Measurements from ENCODE around the gene CDKL4. TPM values are rescaled to one million over a fixed set of nuclear protein-coding genes. Genes with fewer than 3 reads are reported as not detected.

CDKL4 gene
- polyA plus RNA-seq, 3 donors: not detected

DNA sequence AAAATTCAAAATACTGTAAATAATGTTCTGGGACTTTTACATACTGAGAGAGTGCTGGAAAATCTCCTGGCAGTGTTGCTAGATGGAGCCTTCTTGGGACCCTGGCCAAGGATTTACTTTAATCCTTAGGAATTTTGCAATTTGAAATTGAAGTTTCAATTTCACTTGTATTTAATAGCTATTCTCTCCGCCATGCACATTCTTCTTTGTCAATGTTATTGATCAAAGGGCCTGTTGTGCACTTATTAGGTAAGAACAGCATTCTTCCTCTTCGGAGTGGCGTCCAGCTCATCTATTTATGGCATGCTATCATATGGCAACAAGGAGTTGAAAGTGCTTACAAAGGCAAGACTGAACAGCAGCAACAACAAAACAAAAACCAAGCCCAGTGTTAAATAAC is 82.8 kb downstream of the CDKL4 start:
- Histone ChIP-seq H4K20me1 (ENCODE audit: insufficient read depth, low read length) (no peaks in the 10 kb centered on the region), H3K4me2 (replicated peaks; ENCODE audit: extremely low read depth, low read length, poor library complexity, severe bottlenecking) (no peak overlapping the region), H2AFZ (ENCODE audit: insufficient read depth, low read depth, low read length, poor library complexity, severe bottlenecking) (no peak overlapping the region), H3K4me3 (replicated peaks in 1 of 3; ENCODE audit: low read depth in 2 of 3, low read length in 3 of 3) (no peak overlapping the region), H3K79me2 (ENCODE audit: insufficient read depth, low read length) (no peaks in the 10 kb centered on the region), H3K27me3 (ENCODE audit: control insufficient read depth in 2 of 2, insufficient read depth in 2 of 2, low read length in 2 of 2) (no peaks in the 10 kb centered on the region), H3K27ac (ENCODE audit: low read depth in 1 of 2, low read length in 2 of 2) (no peak overlapping the region), H3K4me1 (ENCODE audit: control insufficient read depth in 1 of 2, insufficient read depth in 2 of 2, low read length in 2 of 2) (peaks cover 7 to 11% of the 10 kb centered on the region in 2 donors), H3K9me3 (replicated peaks in 1 of 2; ENCODE audit: control insufficient read depth in 1 of 2, insufficient read depth in 1 of 2, low read length in 2 of 2) (no peaks in the 10 kb centered on the region), H3K36me3 (replicated peaks in 1 of 2; ENCODE audit: control insufficient read depth in 1 of 2, insufficient read depth in 2 of 2, low read length in 2 of 2) (no peaks in the 10 kb centered on the region), H3K9ac (ENCODE audit: insufficient read depth, low read length, poor library complexity, severe bottlenecking) (no peak overlapping the region)
- Mint-ChIP-seq H3K27me3 (ENCODE audit: low read depth in 3 of 3) (peaks cover 0 to 1% (median 0%) of the 10 kb centered on the region in 3 donors), H3K4me3 (no peak overlapping the region), H3K36me3 (no peaks in the 10 kb centered on the region), H3K27ac (no peak overlapping the region), H3K9me3 (peaks cover 0 to 2% (median 0%) of the 10 kb centered on the region in 7 donors), H3K4me1 (peaks cover 13% of the 10 kb centered on the region)
- TF ChIP-seq, protein P1, sequence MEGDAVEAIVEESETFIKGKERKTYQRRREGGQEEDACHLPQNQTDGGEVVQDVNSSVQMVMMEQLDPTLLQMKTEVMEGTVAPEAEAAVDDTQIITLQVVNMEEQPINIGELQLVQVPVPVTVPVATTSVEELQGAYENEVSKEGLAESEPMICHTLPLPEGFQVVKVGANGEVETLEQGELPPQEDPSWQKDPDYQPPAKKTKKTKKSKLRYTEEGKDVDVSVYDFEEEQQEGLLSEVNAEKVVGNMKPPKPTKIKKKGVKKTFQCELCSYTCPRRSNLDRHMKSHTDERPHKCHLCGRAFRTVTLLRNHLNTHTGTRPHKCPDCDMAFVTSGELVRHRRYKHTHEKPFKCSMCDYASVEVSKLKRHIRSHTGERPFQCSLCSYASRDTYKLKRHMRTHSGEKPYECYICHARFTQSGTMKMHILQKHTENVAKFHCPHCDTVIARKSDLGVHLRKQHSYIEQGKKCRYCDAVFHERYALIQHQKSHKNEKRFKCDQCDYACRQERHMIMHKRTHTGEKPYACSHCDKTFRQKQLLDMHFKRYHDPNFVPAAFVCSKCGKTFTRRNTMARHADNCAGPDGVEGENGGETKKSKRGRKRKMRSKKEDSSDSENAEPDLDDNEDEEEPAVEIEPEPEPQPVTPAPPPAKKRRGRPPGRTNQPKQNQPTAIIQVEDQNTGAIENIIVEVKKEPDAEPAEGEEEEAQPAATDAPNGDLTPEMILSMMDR (IDR thresholded peaks at IDR 0.05): no peak
- no peak for DNase-seq
- intact Hi-C loops (cut with micrococcal nuclease): no loop called here
- WGBS (ENCODE audit: insufficient coverage): 60% methylated on average over 1 of the region's 3 CpGs

DNA sequence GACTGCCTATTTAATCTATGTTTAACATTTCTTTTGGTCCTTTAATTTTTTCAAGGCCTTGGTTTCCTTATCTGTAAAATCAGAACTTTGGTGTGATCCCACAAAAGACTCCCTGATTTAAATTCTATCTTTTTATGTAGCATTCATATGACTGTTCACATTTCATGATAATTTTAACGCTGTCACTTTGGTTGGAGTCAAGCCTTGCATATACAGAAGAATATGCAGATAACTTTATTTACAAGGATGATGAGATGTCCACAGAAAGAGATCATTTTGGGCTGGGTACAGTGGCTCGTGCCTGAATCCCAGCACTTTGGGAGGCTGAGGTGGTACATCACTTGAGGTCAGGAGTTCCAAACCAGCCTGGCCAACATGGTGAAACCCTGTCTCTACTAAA is 84.5 kb downstream of the CDKL4 start:
- Histone ChIP-seq H3K4me3 (replicated peaks in 1 of 3; ENCODE audit: low read depth in 2 of 3, low read length in 3 of 3) (no peak overlapping the region), H3K36me3 (replicated peaks in 1 of 2; ENCODE audit: control insufficient read depth in 1 of 2, insufficient read depth in 2 of 2, low read length in 2 of 2) (no peaks in the 10 kb centered on the region), H3K4me1 (ENCODE audit: control insufficient read depth in 1 of 2, insufficient read depth in 2 of 2, low read length in 2 of 2) (peaks cover 4 to 5% of the 10 kb centered on the region in 2 donors), H3K9me3 (replicated peaks in 1 of 2; ENCODE audit: control insufficient read depth in 1 of 2, insufficient read depth in 1 of 2, low read length in 2 of 2) (no peaks in the 10 kb centered on the region), H2AFZ (ENCODE audit: insufficient read depth, low read depth, low read length, poor library complexity, severe bottlenecking) (no peak overlapping the region), H3K79me2 (ENCODE audit: insufficient read depth, low read length) (no peaks in the 10 kb centered on the region), H4K20me1 (ENCODE audit: insufficient read depth, low read length) (no peaks in the 10 kb centered on the region), H3K9ac (ENCODE audit: insufficient read depth, low read length, poor library complexity, severe bottlenecking) (no peak overlapping the region), H3K27ac (ENCODE audit: low read depth in 1 of 2, low read length in 2 of 2) (no peak overlapping the region), H3K27me3 (ENCODE audit: control insufficient read depth in 2 of 2, insufficient read depth in 2 of 2, low read length in 2 of 2) (no peaks in the 10 kb centered on the region), H3K4me2 (replicated peaks; ENCODE audit: extremely low read depth, low read length, poor library complexity, severe bottlenecking) (no peak overlapping the region)
- Mint-ChIP-seq H3K4me1 (peaks cover 5% of the 10 kb centered on the region), H3K4me3 (no peak overlapping the region), H3K9me3 (peaks cover 0 to under 1% (median 0%) of the 10 kb centered on the region in 7 donors), H3K27ac (no peak overlapping the region), H3K36me3 (no peaks in the 10 kb centered on the region), H3K27me3 (ENCODE audit: low read depth in 3 of 3) (peaks cover 0 to 1% (median 0%) of the 10 kb centered on the region in 3 donors)
- DNase-seq: no peak
- WGBS (ENCODE audit: insufficient coverage): 100% methylated on average over 1 of the region's 2 CpGs
- intact Hi-C loops (cut with micrococcal nuclease): no loop called here
- TF ChIP-seq, protein P1 (IDR thresholded peaks at IDR 0.05): no peak

All from CD14-positive monocyte (primary cell).